A549 (cell line): ENCODE results near the gene KLHDC1.

ENCODE experiments used
- CEBPB ChIP-seq, 2 experiments: fragments of >200 bp in 1 of 2; sonication (Bioruptor Twin) in 1 of 2; formaldehyde crosslinking in 1 of 2; IDR thresholded peaks; 2 replicates each; pipeline ENCODE4 v1.6.1; 2012 to 2016
- CTCF ChIP-seq: fragments of >200 bp; sonication (Bioruptor Twin); formaldehyde crosslinking; IDR thresholded peaks from 3 replicates; pipeline ENCODE4 v1.5.1; 2016
- HDAC2 ChIP-seq: fragments of 200-600 bp; sonication (generic); IDR thresholded peaks from 2 replicates; pipeline ENCODE4 v1.6.1; 2016
- JUNB ChIP-seq: fragments of >200 bp; sonication (Bioruptor Twin); formaldehyde crosslinking; IDR thresholded peaks from 2 replicates; pipeline ENCODE4 v1.6.1; 2016
- PHF8 ChIP-seq: fragments of 200-600 bp; sonication (generic); IDR thresholded peaks from 2 replicates; pipeline ENCODE4 v1.6.1; 2016; ENCODE audit warnings: low read depth, mild to moderate bottlenecking, antibody characterized with exemption, moderate library complexity, borderline replicate concordance
- RAD21 ChIP-seq, 2 experiments: fragments of >200 bp in 1 of 2; sonication (Bioruptor Twin) in 1 of 2; formaldehyde crosslinking in 1 of 2; IDR thresholded peaks in 1 of 2; conservative IDR thresholded peaks in 1 of 2; 2 replicates in 1 of 2; 3 replicates in 1 of 2; pipeline ENCODE4 v1.6.1; 2012 to 2018; ENCODE audit warnings: inconsistent platforms in 1 of 2
- RNF2 ChIP-seq: fragments of 200-600 bp; sonication (generic); IDR thresholded peaks from 2 replicates; pipeline ENCODE4 v1.6.1; 2016; ENCODE audit warnings: low read depth, mild to moderate bottlenecking, antibody characterized with exemption, moderate library complexity, borderline replicate concordance
- SMC3 ChIP-seq: fragments of >200 bp; sonication (Bioruptor Twin); formaldehyde crosslinking; IDR thresholded peaks from 3 replicates; pipeline ENCODE4 v1.6.1; 2018; ENCODE audit warnings: inconsistent platforms
- SREBF2 ChIP-seq: fragments of 450-650 bp; IDR thresholded peaks from 2 replicates; pipeline ENCODE4 v1.6.1; 2014; ENCODE audit warnings: mild to moderate bottlenecking, moderate library complexity
- USF2 ChIP-seq: fragments of 450-650 bp; IDR thresholded peaks from 2 replicates; pipeline ENCODE4 v1.6.1; 2014; ENCODE audit warnings: antibody characterized with exemption
- TF ChIP-seq, protein P1 (sequence below): IDR thresholded peaks from 2 replicates; pipeline ENCODE4 v1.6.1; 2012

- TF ChIP-seq JUNB, result no peak
- no peak for TF ChIP-seq HDAC2
- TF ChIP-seq CEBPB (IDR thresholded peaks at IDR 0.05), result no peak
- TF ChIP-seq SMC3, result no peak
- TF ChIP-seq CTCF, result no peak
- TF ChIP-seq RNF2, result no peak
- no peak for TF ChIP-seq RAD21 (conservative IDR thresholded peaks at IDR 0.05 in 1 of 2, IDR thresholded peaks at IDR 0.05 in 1 of 2)
- TF ChIP-seq, protein P1, sequence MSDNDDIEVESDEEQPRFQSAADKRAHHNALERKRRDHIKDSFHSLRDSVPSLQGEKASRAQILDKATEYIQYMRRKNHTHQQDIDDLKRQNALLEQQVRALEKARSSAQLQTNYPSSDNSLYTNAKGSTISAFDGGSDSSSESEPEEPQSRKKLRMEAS, result no peak
- no peak for TF ChIP-seq SREBF2
- TF ChIP-seq PHF8, result no peak
- TF ChIP-seq USF2, result no peak
Measured at GRCh38 chr14:49691031-49691430, 1.9 kb upstream of the KLHDC1 start.
